HepG2 (cell line): ENCODE measurements around the gene RASA2.

Experiments used
- EP300 ChIP-seq, 3 experiments: sonication (generic) in 1 of 3; formaldehyde crosslinking in 1 of 3; IDR thresholded peaks; 2 replicates each; pipeline versions ENCODE4 v1.5.1 to v1.6.1; 2011 to 2020; ENCODE audit warnings: low read depth in 2 of 3, low read length in 2 of 3, borderline replicate concordance in 1 of 3, improper control_type of control experiment in 1 of 3, mild to moderate bottlenecking in 1 of 3, missing genetic modification reagents in 1 of 3, moderate library complexity in 1 of 3
- TCF7L2 ChIP-seq: IDR thresholded peaks from 2 replicates; pipeline ENCODE4 v1.6.1; 2011; ENCODE audit warnings: mild to moderate bottlenecking, low read depth, low read length, moderate library complexity
- YY1 ChIP-seq: IDR thresholded peaks from 2 replicates; pipeline ENCODE4 v1.6.1; 2011; ENCODE audit warnings: low read length, low read depth, moderate library complexity, mild to moderate bottlenecking; ENCODE audit not compliant: insufficient read depth, insufficient replicate concordance
- ZNF282 ChIP-seq: fragments of 450-650 bp; IDR thresholded peaks from 2 replicates; pipeline ENCODE4 v1.6.1; 2018; ENCODE audit not compliant: partially characterized antibody
- TF ChIP-seq, protein P1 (sequence below): sonication (generic); formaldehyde crosslinking; IDR thresholded peaks from 2 replicates; pipeline ENCODE4 v1.4.0; 2020; ENCODE audit warnings: missing genetic modification reagents; ENCODE audit errors: not compliant biosample characterization

DNA sequence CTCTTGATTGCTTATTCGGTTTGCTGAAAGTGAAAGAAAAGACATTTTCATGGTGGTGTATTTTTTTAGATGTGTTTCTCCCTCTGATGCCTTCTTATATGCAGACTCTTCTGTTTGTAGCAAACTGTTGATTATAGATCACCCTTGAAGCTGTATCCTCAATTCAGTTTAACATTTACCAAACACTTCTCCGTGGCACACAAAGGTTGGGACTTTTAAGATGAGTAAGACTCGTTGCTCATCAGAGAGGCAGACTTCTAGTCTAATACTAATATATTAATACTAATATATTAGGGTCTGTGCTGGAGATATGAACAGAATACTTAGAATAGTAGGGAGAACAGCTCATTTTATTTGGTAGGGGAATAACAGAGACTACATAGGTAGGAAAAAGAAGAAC, 32.8 kb downstream of the RASA2 start:
- TF ChIP-seq ZNF282: no peak
- no peak for TF ChIP-seq TCF7L2
- TF ChIP-seq EP300 (IDR thresholded peaks at IDR 0.05; ENCODE audit: low read depth in 2 of 2, low read length in 2 of 2): no peak
- no peak for TF ChIP-seq EP300 (CRISPR knock-in tag; IDR thresholded peaks at IDR 0.05; ENCODE audit: borderline replicate concordance)
- TF ChIP-seq, protein P1, sequence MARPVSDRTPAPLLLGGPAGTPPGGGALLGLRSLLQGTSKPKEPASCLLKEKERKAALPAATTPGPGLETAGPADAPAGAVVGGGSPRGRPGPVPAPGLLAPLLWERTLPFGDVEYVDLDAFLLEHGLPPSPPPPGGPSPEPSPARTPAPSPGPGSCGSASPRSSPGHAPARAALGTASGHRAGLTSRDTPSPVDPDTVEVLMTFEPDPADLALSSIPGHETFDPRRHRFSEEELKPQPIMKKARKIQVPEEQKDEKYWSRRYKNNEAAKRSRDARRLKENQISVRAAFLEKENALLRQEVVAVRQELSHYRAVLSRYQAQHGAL (CRISPR knock-in tag): no peak
- TF ChIP-seq YY1: no peak
